ENCODE data around the gene F2RL3. TPM values are rescaled to one million over a fixed set of nuclear protein-coding genes. Genes with fewer than 3 reads are reported as not detected.
A peak's percentile ranks its signal among the peaks of the same experiment; 100 is the strongest.

Gene F2RL3
- total and polyA plus RNA-seq, 9 of the 15 experiments (the other 6 are each of a cell fraction or from before 2014, with no cell fraction given), result 1.4 to 27.6 (median 11.9) TPM

DNA sequence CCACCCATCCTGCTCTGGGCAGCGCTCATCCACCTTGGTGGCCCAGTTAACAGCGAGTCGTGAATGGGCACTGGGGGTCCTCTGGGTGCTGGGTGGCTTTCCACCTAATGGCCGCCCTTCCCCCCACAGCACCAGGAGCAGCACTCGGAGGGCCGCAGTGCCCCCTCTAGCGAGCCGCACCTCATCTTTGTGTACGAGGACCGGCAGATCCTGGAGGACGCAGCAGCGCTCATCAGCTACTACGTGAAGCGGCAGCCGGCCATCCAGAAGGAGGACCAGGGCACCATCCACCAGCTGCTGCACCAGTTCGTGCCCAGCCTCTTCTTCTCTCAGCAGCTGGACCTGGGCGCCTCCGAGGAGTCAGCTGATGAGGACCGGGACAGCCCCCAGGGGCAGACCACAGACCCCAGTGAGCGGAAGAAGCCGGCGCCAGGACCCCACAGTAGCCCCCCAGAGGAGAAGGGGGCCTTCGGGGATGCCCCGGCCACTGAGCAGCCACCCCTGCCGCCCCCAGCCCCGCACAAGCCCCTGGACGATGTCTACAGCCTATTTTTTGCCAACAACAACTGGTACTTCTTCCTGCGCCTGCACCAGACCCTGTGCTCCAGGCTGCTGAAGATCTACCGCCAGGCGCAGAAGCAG lies 19.3 kb upstream of the F2RL3 start:
- no peak for FAIRE-seq
- Histone ChIP-seq H3K36me3 (ENCODE audit: control insufficient read depth, insufficient read depth, low read length) (peaks cover 74% of the 10 kb centered on the region; the same call in 2 of the 3 replicates), H3K9me1 (ENCODE audit: control insufficient read depth, insufficient read depth, low read length) (no peaks in the 10 kb centered on the region)
- TF ChIP-seq ZBTB49 (CRISPR knock-in tag; IDR thresholded peaks at IDR 0.05; ENCODE audit: borderline replicate concordance), result no peak
- TF ChIP-seq ESRRB (CRISPR knock-in tag; IDR thresholded peaks at IDR 0.05; ENCODE audit: borderline replicate concordance), result no peak
- TF ChIP-seq ERF (CRISPR knock-in tag; IDR thresholded peaks at IDR 0.05), result no peak
- TF ChIP-seq CBX1 (IDR thresholded peaks at IDR 0.05; ENCODE audit: low read depth), result no peak
- TF ChIP-seq, protein P1, sequence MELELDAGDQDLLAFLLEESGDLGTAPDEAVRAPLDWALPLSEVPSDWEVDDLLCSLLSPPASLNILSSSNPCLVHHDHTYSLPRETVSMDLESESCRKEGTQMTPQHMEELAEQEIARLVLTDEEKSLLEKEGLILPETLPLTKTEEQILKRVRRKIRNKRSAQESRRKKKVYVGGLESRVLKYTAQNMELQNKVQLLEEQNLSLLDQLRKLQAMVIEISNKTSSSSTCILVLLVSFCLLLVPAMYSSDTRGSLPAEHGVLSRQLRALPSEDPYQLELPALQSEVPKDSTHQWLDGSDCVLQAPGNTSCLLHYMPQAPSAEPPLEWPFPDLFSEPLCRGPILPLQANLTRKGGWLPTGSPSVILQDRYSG (tag; conservative IDR thresholded peaks at IDR 0.05; ENCODE audit: low read depth), result no peak
- no peak for TF ChIP-seq ID3 (CRISPR knock-in tag; IDR thresholded peaks at IDR 0.05)
- TF ChIP-seq ID3 (tag; IDR thresholded peaks at IDR 0.05), result no peak
- TF ChIP-seq MAFG (tag; conservative IDR thresholded peaks at IDR 0.05), result no peak
- no peak for TF ChIP-seq NCOR1 (IDR thresholded peaks at IDR 0.05)
- TF ChIP-seq SRF (CRISPR knock-in tag; IDR thresholded peaks at IDR 0.05), result no peak
- TF ChIP-seq, protein P2, sequence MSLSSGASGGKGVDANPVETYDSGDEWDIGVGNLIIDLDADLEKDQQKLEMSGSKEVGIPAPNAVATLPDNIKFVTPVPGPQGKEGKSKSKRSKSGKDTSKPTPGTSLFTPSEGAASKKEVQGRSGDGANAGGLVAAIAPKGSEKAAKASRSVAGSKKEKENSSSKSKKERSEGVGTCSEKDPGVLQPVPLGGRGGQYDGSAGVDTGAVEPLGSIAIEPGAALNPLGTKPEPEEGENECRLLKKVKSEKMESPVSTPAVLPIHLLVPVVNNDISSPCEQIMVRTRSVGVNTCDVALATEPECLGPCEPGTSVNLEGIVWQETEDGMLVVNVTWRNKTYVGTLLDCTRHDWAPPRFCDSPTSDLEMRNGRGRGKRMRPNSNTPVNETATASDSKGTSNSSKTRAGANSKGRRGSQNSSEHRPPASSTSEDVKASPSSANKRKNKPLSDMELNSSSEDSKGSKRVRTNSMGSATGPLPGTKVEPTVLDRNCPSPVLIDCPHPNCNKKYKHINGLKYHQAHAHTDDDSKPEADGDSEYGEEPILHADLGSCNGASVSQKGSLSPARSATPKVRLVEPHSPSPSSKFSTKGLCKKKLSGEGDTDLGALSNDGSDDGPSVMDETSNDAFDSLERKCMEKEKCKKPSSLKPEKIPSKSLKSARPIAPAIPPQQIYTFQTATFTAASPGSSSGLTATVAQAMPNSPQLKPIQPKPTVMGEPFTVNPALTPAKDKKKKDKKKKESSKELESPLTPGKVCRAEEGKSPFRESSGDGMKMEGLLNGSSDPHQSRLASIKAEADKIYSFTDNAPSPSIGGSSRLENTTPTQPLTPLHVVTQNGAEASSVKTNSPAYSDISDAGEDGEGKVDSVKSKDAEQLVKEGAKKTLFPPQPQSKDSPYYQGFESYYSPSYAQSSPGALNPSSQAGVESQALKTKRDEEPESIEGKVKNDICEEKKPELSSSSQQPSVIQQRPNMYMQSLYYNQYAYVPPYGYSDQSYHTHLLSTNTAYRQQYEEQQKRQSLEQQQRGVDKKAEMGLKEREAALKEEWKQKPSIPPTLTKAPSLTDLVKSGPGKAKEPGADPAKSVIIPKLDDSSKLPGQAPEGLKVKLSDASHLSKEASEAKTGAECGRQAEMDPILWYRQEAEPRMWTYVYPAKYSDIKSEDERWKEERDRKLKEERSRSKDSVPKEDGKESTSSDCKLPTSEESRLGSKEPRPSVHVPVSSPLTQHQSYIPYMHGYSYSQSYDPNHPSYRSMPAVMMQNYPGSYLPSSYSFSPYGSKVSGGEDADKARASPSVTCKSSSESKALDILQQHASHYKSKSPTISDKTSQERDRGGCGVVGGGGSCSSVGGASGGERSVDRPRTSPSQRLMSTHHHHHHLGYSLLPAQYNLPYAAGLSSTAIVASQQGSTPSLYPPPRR (CRISPR knock-in tag; IDR thresholded peaks at IDR 0.05; ENCODE audit: borderline replicate concordance), result no peak
- TF ChIP-seq GTF2E2 (tag; IDR thresholded peaks at IDR 0.05), result no peak

More for the DNA sequence above, 19.3 kb upstream of the F2RL3 start:
- no peak overlapping the region for H3K4me3 ChIP-seq
- BruUV-seq (replicated peaks), result no TSS peak
- H3K9me3 ChIP-seq (replicated peaks; ENCODE audit: control insufficient read depth, insufficient read depth, low read depth, low read length), result peaks cover 6% of the 10 kb centered on the region
- in situ Hi-C loops (cut with MboI) (no loop called here), intact Hi-C loops (cut with micrococcal nuclease) (no loop called here)
- no peak for ATAC-seq
- 95% methylated on average over 20 of the region's 30 CpGs for WGBS (ENCODE audit: insufficient coverage, low coverage, missing lambda C conversion rate)
- POLR2A ChIA-PET, result interaction anchor here (0.6 to 1.1 kb wide), 2 partner anchors 10 to 245 kb away, joined by 3 to 5 read pairs; no protein-coding TSS in a partner anchor
- H3K79me2 ChIP-seq (ENCODE audit: control insufficient read depth, insufficient read depth, low read length), result peaks cover 8% of the 10 kb centered on the region; the same call in 2 of the 3 replicates
- H3K4me2 ChIP-seq (ENCODE audit: insufficient read depth, low read length), result no peak overlapping the region
- no peak overlapping the region for H2AFZ ChIP-seq (ENCODE audit: low read depth, low read length)
- CTCF ChIA-PET (ENCODE audit: low intra/inter-chr PET ratio), result no interaction called here
- H4K20me1 ChIP-seq (replicated peaks; ENCODE audit: control insufficient read depth, insufficient read depth, low read length), result no peaks in the 10 kb centered on the region
- no peaks in the 10 kb centered on the region for H3K27me3 ChIP-seq (ENCODE audit: control insufficient read depth in 2 of 2, insufficient read depth in 2 of 2, low read length in 2 of 2)
- peaks cover 0 to 20% of the 10 kb centered on the region in 2 experiments; a peak in 2 of 5 replicates for H3K4me1 ChIP-seq (replicated peaks in 1 of 2; ENCODE audit: control insufficient read depth in 2 of 2, insufficient read depth in 2 of 2, low read length in 2 of 2)
- peak overlapping the region in 1 of 2 experiments; percentile 45; a peak in 1 of 4 replicates for H3K9ac ChIP-seq (ENCODE audit: insufficient read depth in 1 of 2, low read depth in 2 of 2, low read length in 2 of 2)
- no peak overlapping the region for H3K27ac ChIP-seq (ENCODE audit: extremely low read depth, low read depth, low read length)
- no peak for DNase-seq (ENCODE audit: extremely low read depth in 1 of 4, low spot score in 3 of 4)
